ENCODE results near the gene TPH1. TPM values are rescaled to one million over a fixed set of nuclear protein-coding genes. Genes with fewer than 3 reads are reported as not detected.

Gene TPH1
- polyA plus RNA-seq, 1 experiment = 0.06 TPM

GRCh38 chr11:18063125-18063524 is 17.1 kb upstream of the TPH1 start:
- H3K27me3 ChIP-seq (ENCODE audit: control insufficient read depth, insufficient read depth, low read length) = no peaks in the 10 kb centered on the region
- H3K36me3 ChIP-seq (ENCODE audit: control insufficient read depth, insufficient read depth, low read length) = no peaks in the 10 kb centered on the region
- ChIA-PET CTCF (no interaction called here), POLR2A (no interaction called here)
- H3K4me3 ChIP-seq (ENCODE audit: low read depth, low read length) = no peak overlapping the region
- no peak for TF ChIP-seq CTCF (IDR thresholded peaks at IDR 0.05; ENCODE audit: insufficient read depth, low read depth, low read length)
- no peak for DNase-seq (ENCODE audit: low read depth)

- TF ChIP-seq CTCF (IDR thresholded peaks at IDR 0.05; ENCODE audit: insufficient read depth, low read depth, low read length) = no peak
- H3K4me3 ChIP-seq (ENCODE audit: low read depth, low read length) = no peak overlapping the region
- ChIA-PET CTCF (no interaction called here), POLR2A (no interaction called here)
- no peak for DNase-seq (ENCODE audit: low read depth)
- H3K36me3 ChIP-seq (ENCODE audit: control insufficient read depth, insufficient read depth, low read length) = no peaks in the 10 kb centered on the region
- no peaks in the 10 kb centered on the region for H3K27me3 ChIP-seq (ENCODE audit: control insufficient read depth, insufficient read depth, low read length)
Observed at GRCh38 chr11:18061351-18061750, 15.3 kb upstream of the TPH1 start.

- Histone ChIP-seq H3K4me3 (ENCODE audit: low read depth, low read length) (no peak overlapping the region), H3K36me3 (ENCODE audit: control insufficient read depth, insufficient read depth, low read length) (no peaks in the 10 kb centered on the region), H3K27me3 (ENCODE audit: control insufficient read depth, insufficient read depth, low read length) (no peaks in the 10 kb centered on the region)
- POLR2A ChIA-PET = no interaction called here
- CTCF ChIA-PET = no interaction called here
- TF ChIP-seq CTCF (IDR thresholded peaks at IDR 0.05; ENCODE audit: insufficient read depth, low read depth, low read length) = no peak
- DNase-seq (ENCODE audit: low read depth) = no peak
Observed at GRCh38 chr11:18056561-18057181, 10.6 kb upstream of the TPH1 start.

DNA sequence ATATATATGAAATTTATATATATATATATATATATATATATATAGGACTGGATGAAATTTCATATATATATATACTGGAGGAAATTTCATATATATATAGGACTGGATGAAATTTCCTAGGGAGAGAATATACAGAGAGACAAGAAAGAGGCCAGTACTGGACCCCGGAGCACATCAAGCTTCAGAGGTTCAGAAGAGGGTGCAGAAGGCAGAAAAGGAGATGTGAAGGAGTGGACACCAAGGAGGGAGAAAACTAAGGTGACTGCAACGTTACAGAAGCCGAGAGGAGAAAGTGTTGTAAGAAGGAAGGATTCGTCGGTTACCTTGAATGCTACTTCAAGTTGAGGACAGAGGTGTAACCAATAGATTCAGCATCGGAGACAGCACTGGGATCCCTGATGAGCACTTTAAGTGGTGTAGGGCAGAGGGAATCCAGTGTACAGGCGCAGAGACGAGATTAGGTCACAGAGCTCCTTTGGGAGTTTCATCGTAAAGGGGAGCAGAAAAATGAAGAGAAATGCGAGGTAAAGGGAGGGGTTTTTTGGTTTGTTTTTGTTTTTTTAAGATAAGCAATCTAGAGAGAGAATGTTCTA is 8.5 kb upstream of the TPH1 start:
- DNase-seq (ENCODE audit: low read depth) = no peak
- POLR2A ChIA-PET = no interaction called here
- H3K36me3 ChIP-seq (ENCODE audit: control insufficient read depth, insufficient read depth, low read length) = no peaks in the 10 kb centered on the region
- H3K27me3 ChIP-seq (ENCODE audit: control insufficient read depth, insufficient read depth, low read length) = no peaks in the 10 kb centered on the region; the same call in 1 of the 2 replicates
- no peak for TF ChIP-seq CTCF (IDR thresholded peaks at IDR 0.05; ENCODE audit: insufficient read depth, low read depth, low read length)
- CTCF ChIA-PET = no interaction called here
- no peak overlapping the region for H3K4me3 ChIP-seq (ENCODE audit: low read depth, low read length)

DNA sequence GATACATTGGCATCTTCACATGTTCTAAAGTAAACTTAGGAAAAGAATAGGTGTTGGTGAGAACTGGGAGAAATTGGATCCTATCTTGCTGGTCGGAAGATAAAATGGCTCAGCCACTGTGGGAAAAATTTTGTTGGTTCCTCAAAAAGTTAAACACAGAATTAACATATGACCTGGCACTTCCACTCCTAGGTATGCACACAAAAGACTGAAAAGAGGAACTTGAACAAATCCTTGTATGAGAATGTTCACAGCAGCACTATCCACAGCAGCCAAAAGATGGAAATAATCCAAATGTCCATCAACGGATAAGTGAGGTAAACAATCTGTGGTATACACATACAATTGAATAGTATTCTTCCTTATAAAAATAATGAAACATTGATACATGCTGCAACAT is 4.8 kb upstream of the TPH1 start:
- ChIA-PET CTCF (no interaction called here), POLR2A (no interaction called here)
- H3K36me3 ChIP-seq (ENCODE audit: control insufficient read depth, insufficient read depth, low read length) = no peaks in the 10 kb centered on the region
- no peak overlapping the region for H3K4me3 ChIP-seq (ENCODE audit: low read depth, low read length)
- no peak for DNase-seq (ENCODE audit: low read depth)
- peaks cover 4% of the 10 kb centered on the region for H3K27me3 ChIP-seq (ENCODE audit: control insufficient read depth, insufficient read depth, low read length)
- no peak for TF ChIP-seq CTCF (IDR thresholded peaks at IDR 0.05; ENCODE audit: insufficient read depth, low read depth, low read length)
